GM19452 (cell line): ENCODE results near the gene MCCC2.
"Not testable (repeated sequence)": the region's sequence is repeated elsewhere in the genome, so short reads cannot be mapped to it uniquely, and the experiment has no call there.

Experiments used
- ATAC-seq: cut with Tn5 transposase; IDR thresholded peaks from one replicate; pipeline ENCODE4 v1.9.1; 2021; ENCODE audit not compliant: unreplicated experiment

Gene MCCC2

DNA sequence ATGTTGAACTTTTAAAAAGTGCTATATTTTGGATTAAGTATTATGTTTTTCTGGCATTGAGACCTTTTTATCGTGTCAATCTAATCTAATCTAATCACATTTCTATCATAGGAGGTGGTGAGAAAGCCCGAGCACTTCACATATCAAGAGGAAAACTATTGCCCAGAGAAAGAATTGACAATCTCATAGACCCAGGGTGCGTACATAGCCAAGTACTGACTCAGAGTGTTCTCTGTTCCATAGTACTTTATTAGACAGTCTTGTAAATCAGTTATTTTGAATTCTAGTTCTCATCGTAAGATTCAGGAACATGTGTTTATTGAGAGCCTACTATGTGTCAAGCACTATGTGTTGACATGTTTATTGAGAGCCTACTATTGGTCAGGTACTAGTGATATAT, 9.0 kb downstream of the MCCC2 start:
- ATAC-seq: no peak

DNA sequence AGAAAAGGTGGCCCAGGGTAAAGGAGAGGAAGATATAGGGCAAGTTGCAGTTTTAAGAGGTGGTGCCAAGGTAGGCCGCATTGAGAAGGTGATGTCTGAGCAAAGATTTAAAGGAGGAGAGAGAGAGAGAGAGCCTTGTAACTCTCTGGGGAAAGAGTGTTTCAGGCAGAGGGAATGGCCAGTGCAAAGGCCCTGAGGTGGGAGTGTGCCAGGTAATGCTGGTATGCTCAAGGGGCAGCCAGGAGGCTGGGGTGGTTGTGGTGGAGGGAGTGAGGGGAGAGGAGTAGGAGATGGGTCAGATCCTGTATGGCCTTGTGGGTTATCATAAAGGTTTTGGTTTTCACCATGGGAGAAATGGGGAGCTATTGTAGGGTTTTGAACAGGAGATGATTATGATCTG, 9.9 kb downstream of the MCCC2 start:
- no peak for ATAC-seq

DNA sequence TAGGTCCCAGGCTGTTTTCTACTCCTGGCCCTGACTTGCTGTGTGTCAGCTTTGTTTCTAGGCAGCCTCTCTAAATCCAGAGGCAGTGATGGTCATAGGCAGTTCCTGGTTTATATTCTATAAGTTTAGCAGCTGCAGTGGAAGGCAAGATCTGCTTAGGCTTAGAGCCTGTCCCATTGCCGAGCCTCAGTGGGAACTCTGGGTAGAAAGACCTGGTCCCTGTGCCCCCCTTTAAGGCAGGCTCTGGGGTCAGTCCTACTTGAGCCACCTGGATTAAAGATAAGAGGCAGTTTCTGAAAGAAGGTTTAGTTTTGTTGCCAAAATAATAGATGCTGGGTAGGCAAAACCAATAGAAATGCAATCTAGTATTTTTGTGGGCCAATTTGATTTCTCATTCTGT, 13.6 kb downstream of the MCCC2 start:
- ATAC-seq: no peak

DNA sequence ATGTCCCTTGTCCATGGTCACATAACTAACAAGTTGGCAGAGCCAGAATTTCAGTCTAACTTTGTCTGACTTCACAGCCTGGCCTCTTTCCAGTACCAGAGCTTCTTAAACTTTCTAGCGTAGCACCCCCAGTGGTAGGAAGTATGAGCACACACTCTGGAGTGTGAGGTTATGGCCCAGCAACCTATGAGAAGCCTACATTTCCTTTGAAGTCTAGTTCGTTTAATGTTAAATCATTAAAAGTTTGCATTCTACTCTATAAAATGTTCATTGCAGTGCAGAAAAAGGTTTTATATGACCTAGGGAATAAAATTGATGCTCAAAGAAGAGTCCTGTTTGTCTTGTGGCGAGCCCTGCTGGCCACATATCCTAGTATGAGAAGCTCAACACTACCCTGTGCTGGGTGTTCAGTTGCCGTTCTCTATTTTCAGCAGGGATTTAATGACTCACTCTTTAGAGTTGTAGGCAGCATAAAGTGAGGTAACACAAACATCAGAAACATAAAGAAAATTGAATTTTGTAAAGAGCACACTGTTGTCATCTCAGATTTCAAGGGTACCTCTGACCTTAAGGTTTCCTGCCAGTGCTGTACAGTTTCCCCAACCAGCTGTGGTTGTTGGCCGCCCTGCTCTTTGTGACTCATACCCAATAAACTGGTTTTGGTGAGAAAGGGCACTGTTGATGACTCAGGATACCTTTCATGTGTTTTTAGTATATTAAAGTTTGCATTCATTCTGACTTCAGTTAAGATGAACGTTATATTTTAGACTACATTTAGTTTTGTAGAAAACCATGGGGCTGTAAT, 14.3 kb downstream of the MCCC2 start:
- peak; percentile 95 for ATAC-seq

DNA sequence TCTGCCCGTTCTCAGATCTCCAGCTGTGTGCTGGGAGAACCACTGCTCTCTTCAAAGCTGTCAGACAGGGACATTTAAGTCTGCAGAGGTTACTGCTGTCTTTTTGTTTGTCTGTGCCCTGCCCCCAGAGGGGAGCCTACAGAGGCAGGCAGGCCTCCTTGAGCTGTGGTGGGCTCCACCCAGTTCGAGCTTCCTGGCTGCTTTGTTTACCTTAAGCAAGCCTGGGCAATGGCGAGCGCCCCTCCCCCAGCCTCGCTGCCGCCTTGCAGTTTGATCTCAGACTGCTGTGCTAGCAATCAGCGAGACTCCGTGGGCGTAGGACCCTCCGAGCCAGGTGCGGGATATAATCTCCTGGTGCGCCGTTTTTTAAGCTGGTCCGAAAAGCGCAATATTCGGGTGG, 22.8 kb downstream of the MCCC2 start:
- ATAC-seq: not testable (repeated sequence)

DNA sequence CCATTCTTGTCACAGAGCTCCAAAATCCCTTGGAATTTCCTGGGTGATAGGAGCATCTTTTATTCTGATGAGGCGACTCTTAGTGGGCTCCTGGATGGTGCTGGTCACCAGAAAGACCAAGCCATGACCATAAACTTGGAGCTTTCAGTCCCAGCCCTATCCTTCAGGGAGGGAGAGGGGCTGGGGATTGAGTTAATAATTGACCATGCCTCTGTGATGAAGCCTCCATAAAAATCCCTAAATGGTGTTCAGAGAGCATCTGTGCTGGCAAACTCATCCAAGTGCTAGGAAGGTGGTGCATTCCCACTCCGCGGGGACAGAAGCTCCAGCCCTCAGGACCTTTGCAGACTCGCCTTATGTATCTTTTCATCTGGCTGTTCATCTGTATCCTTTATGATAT, 28.7 kb downstream of the MCCC2 start:
- no peak for ATAC-seq

DNA sequence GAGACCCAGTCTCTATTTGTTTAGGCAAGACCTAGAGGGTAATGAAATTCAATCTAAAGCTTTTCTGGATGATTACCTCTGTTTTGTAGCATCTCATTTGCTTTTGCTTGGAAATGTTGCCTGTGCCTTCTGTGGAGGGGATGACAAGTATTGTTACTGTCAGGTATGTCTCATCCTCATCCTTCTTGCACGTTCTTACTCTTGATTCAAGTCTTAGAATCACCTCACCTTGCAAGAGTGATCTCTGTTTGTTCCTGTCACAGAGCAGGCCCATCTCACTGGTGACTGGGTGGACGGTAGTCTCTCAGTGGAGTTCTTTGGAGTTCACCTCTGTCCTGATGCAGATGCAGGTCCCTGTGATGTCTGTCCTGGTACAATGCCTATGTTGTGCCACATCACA, 33.5 kb downstream of the MCCC2 start:
- no peak for ATAC-seq

DNA sequence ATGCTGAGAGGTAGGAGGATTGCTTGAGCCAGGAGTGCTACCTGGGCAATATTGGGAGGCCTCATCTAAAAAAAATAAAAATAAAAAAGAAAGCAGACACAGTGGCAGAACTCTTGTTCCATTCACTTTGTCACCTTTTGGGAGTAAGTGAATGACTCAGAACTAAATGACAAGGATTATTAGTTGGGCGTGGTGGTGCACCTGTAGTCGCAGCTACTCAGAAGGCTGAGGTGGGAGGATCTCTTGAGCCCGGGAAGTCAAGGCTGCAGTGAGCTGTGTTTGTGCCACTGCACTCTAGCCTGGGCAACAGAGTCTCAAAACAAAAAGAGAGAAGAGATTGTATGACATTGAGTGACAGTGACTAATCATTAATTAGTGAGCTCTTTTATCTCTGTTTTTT, 34.1 kb downstream of the MCCC2 start:
- no peak for ATAC-seq

DNA sequence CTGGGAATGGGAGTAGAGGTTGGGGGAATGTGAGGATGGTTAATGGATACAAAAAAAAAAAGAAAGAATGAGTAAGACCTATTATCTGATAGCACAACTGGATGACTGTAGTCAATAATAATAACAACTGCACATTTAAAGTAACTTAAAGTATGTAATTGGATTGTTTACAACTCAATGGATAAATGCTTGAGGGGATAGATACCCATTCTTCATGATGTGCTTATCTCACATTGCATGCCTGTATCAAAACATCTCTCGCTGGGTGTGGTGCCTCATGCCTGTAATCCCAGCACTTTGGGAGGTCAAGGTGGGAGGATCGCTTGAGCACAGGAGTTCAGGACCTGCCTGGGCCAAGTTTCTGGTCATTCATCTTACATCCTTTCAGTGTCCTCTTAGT, 34.6 kb downstream of the MCCC2 start:
- no peak for ATAC-seq

DNA sequence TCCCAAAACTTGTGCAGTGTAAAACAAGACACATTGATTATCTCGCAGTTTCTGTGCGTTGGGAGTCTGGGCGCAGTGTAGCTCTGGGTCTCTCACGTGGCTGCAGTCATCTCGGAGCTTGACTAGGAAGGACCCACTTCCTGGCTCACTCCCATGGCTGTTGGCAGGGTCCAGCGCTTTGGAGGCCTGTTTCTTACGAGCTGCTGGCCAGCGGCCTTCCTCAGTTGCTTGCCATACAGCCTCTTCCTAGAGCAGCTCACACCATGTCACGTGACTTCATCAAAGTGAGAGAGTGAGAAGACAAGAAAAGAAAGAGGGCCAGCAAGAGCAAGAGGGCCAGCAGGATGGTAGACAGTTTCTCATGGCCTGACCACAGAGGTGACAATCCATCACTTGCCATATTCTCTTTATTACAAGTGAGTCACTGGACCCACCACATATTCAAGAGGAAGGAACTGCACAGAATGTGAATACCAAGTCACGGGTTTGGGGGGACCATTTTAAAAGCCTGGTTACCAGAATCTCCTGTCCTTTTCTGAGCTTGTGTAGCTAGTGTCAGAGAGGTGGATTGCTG, 36.2 kb downstream of the MCCC2 start:
- no peak for ATAC-seq

DNA sequence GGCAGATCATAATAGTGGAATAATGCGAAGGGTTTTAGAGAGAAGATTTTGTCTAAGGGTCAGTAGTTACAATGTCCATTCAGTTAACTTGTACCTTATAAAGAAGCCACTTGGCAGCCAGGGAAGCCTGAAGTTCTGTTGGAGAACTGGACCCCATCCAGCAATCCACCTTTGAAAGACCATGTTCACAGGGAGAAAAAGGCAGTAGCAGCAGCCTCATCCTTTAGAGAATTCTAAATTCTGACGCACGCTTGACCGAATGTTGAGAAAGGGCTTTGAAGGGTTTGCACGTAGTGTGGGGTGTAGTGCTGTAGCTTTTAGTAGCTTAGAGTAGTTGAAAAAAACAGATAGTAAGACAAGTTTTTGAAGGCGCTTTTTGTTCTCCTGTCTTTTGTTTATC, 42.8 kb downstream of the MCCC2 start:
- ATAC-seq: no peak

DNA sequence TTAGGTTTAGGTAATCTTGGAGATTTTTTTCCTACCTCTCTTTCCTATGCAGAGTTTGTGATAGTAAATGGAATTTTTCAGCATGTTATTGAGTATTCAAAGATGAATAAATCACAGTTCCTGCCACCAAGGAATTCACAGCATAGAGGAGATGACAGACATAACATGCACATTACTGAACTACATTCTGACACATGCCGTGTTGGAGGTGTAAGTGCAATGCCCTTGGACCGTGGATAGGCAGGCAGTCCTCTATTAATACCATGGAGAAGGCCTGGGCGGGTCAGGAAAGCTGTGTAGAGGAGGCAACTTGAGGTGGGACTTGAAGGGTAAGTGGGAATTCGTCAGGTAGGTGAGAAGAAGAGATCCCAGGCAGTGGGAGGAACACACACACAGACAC, 43.9 kb downstream of the MCCC2 start:
- no peak for ATAC-seq

DNA sequence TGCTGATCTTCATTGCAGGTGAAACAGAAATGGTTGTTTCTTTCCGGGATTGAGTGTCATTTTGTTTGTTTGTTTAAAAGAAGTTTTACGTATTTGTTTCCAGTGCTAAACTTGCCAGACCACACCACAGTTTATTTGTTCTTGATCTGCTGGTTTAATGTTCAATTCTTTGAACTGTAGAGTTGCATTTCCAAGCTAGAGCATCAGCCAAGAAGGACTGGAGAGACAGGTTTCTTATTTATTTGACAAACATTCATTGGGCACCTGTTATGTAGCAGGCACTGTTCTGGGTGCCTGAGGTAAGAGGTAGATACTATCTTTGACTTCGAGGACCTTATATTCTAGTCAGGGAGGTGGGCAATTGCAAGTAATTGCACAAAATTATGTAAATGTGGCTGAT, 45.0 kb downstream of the MCCC2 start:
- ATAC-seq: no peak

DNA sequence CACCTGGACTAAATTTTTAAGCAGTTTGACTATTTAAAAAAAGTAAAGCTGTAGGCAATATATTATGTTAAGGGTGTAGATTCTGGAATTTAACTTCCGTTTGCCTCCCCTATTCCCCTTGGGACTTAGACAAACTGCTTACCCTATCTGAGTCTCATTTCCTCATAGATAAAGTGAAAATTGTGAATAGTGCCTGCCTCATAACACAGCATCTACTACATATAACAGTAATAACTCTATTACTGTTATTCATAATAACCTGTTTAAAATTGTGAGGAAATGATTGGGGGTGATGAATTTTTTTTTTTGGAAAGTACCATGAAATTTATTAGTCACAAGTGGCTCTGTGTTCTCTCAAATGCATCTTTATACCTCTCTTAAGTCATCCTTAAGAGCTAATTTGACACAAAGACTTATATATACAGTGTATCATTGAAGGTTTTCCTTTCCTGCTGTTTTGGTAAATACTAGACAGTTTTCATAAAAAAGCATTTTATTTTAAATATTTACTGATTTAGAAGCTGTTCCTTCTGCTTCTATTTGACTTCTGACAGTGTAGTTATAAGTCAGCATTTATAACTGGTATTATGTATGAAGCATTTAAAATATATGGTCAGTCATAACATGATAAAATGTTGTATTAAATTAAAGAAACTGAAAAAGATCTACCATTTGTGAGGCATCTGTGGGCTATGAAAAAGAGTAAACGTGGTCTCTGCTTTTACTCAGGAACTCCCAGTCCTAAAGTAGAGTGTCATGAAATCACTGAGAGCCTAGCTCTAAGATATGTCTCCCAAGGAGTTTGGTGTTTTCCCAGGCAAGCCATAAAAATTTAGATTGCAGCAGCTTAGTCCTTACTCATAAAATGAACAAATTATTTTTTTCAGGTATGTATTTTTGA, 46.4 kb downstream of the MCCC2 start:
- peak; percentile 64 for ATAC-seq

DNA sequence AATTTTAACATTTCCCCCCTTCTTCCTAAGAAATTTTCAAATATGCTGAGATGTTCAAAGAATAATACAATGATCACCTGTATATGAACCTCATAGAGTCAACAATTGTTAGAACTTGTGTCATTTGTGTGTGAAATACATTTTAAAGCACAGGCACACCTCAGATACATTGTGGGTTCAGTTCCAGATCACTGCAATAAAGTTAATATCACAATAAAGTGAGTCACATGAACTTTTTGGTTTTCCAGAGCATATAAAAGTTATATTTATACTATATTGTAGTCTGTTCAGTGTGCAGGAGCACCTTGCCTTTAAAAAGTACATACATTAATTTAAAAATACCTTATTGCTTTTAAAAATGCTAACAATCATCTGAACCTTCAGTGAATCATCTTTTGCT, 50.0 kb downstream of the MCCC2 start:
- no peak for ATAC-seq

DNA sequence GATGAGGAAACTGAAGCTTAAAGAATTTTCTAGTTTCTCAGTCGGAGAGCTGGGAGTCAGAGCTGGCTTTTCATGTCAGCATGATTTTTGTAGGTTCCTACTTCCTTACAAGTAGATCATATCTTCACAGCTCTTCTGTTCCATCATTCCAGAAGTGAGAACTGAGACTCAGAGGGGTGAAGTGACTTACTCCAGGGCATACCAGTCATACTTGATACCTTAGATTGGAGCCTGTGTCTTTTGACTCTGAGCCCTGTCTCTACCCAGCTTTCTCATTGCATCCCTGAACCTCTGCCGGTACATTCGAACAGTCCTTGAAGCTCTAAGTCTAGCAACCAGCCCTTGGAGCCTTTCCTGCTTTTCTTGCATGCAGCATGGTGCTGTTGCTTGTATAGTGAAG, 53.3 kb downstream of the MCCC2 start:
- ATAC-seq: no peak

DNA sequence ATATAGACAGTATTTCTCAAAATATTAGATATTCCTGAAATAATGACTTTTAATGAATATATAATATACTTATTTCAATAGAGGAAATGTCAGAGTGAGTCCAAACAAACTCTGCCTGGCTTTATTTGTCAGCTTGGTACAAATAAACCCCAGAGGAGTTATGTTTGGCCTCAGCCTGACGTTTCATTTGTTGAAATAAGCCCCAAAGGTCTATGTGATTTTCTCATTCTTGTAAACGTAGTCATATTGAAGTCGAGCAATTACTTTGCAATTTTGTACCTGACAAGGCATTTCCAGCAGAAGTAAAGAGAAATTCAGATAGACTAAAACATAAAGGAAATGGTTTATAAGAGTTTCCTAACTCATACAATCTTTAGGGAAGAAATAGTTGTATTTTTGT, 57.9 kb downstream of the MCCC2 start:
- no peak for ATAC-seq

DNA sequence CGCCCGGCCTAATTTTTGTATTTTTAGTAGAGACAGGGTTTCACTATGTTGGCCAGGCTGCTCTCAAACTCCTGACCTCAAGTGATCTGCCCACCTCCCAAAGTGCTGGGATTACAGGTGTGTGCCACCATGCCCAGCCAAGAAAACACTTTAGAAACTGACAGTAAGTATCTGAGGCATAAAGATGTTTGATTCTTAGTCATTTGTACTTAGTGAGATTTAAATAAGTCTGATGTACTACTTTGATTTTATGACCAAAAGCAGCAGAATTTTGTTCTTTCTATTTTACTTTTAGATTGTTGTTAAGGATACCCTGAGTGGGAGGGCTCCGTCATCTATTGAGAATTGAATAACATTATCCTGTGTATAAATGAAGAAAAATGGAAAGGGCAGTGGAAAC, 63.8 kb downstream of the MCCC2 start:
- not testable (repeated sequence) for ATAC-seq

DNA sequence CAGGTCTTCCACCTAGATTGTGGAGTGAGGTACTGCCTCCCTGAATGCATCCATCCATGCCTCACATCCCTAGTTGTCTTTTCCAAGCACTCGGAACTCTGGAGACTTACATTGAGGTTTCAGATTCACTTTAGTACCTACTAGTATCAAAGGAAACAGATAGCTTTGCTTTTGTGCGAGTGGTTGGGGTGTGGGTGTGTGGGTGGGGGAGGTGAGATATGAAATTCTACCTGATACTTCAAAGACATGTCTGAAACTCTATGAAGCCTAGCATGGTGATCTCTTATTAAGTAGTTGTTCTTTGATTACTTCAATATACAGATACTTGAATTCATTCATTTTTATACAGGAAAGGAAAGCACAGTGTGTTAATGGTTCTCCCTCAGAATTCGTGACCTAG, 64.4 kb downstream of the MCCC2 start:
- no peak for ATAC-seq

DNA sequence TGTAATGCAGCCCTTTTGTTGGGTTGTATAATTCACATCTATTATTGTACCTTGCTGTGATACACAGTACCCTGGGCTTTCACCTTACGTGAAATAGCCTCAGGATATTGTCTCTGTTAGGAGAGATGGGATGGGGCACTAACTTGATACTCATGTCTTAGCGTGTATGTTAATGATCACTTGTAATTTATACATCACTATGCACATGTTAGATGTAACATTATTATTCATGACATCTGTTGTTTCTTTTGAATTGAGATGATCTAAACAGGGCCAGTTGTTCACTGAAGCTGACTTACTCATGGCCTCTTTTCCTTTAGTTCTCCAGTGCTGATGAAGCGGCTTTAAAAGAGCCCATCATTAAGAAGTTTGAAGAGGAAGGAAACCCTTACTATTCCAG, 65.2 kb downstream of the MCCC2 start:
- ATAC-seq: no peak

DNA sequence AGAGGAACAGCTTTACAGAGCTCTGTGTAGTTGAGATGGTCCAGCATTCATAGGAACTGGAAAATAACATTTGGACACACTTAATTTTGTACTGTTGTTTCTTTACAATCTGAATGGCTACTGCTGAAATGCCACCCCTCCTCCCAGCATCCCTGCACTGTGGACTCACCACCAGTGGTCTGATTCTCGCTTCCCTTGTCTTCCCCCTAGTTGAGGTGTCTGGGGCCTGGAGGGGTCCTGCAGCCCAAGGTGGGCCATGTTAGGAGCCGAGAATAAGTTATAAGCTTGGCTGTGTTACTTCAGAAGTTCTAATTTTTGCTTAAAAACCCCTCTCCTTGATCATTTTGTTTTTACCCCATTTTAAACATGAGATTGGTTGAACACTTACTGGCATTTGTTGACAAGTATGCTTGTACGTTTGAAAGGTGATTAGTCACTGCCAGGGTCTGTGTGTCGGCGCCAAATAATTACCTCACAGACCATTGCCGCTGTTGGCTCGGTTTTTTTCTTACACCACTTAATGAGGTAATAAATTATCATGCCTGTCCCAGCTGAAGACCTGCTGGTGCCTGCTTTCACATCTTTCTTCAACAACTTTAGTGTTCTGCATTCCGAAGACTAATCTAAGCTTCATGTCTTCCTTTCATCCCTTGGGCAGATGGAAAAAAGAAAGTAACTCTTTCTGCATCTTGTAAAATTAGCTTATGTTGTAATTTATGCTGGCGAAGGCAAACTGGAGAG, 65.8 kb downstream of the MCCC2 start:
- no peak for ATAC-seq
